MM.1S (cell line): ENCODE results near the gene SEMA3C.

Source experiments
- EZH2 ChIP-seq: fragments of 300-600 bp; sonication (generic); optimal IDR thresholded peaks from 2 replicates; pipeline ENCODE3; 2017; ENCODE audit warnings: low read depth, mild to moderate bottlenecking, antibody characterized with exemption, low read length, mixed read lengths
- TF ChIP-seq, protein P1 (sequence below): fragments of 300-600 bp; sonication (generic); IDR thresholded peaks from 2 replicates; pipeline ENCODE4 v1.5.1; 2016; ENCODE audit warnings: antibody characterized with exemption, low read length, mixed read lengths

GRCh38 chr7:80734011-80734410, 184.8 kb downstream of the SEMA3C start:
- TF ChIP-seq EZH2 = no peak
- TF ChIP-seq, protein P1, sequence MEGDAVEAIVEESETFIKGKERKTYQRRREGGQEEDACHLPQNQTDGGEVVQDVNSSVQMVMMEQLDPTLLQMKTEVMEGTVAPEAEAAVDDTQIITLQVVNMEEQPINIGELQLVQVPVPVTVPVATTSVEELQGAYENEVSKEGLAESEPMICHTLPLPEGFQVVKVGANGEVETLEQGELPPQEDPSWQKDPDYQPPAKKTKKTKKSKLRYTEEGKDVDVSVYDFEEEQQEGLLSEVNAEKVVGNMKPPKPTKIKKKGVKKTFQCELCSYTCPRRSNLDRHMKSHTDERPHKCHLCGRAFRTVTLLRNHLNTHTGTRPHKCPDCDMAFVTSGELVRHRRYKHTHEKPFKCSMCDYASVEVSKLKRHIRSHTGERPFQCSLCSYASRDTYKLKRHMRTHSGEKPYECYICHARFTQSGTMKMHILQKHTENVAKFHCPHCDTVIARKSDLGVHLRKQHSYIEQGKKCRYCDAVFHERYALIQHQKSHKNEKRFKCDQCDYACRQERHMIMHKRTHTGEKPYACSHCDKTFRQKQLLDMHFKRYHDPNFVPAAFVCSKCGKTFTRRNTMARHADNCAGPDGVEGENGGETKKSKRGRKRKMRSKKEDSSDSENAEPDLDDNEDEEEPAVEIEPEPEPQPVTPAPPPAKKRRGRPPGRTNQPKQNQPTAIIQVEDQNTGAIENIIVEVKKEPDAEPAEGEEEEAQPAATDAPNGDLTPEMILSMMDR = no peak
